GM19324 (cell line): Measurements from ENCODE around the gene TAF3.
"Not testable (repeated sequence)": the region's sequence is repeated elsewhere in the genome, so short reads cannot be mapped to it uniquely, and the experiment has no call there.

Experiments used
- ATAC-seq: cut with Tn5 transposase; IDR thresholded peaks from one replicate; pipeline ENCODE4 v1.9.1; 2021; ENCODE audit warnings: mild to moderate bottlenecking, moderate library complexity; ENCODE audit not compliant: unreplicated experiment, low FRiP score

TAF3 gene

GRCh38 chr10:7818295-7819120 lies at the start of gene TAF3:
TSS of gene TAF3 (plus strand) at chr10:7818505. CDS start at chr10:7818710, 205 bp downstream.
- peak; percentile 95 for ATAC-seq

- ATAC-seq = no peak
These were observed 44.2 kb upstream of the TAF3 start for GRCh38 chr10:7773845-7774801.

GRCh38 chr10:7776777-7777176 lies 41.5 kb upstream of the TAF3 start:
- no peak for ATAC-seq

- not testable (repeated sequence) for ATAC-seq
These were observed 36.1 kb upstream of the TAF3 start for GRCh38 chr10:7782194-7782593.

GRCh38 chr10:7786430-7786829 lies 31.9 kb upstream of the TAF3 start:
- no peak for ATAC-seq

GRCh38 chr10:7787150-7787856 lies 31.0 kb upstream of the TAF3 start:
- ATAC-seq = peak; percentile 17

GRCh38 chr10:7787857-7788638 lies 30.3 kb upstream of the TAF3 start, which contains the start of the genes ATP5F1C and KIN:
TSS of gene ATP5F1C (plus strand) at chr10:7788177. CDS start at chr10:7788208, 31 bp downstream.
TSS of gene KIN (minus strand) at chr10:7787993. CDS start at chr10:7787933, 60 bp downstream.
- peak; percentile 97 for ATAC-seq

GRCh38 chr10:7788639-7789286 lies 29.5 kb upstream of the TAF3 start:
- peak; percentile 19 for ATAC-seq

GRCh38 chr10:7789390-7789789 lies 28.9 kb upstream of the TAF3 start:
- no peak for ATAC-seq

GRCh38 chr10:7792541-7792940 lies 25.8 kb upstream of the TAF3 start:
- ATAC-seq = no peak

GRCh38 chr10:7794251-7795026 lies 23.9 kb upstream of the TAF3 start:
- no peak for ATAC-seq

- ATAC-seq = no peak
These were observed 22.7 kb upstream of the TAF3 start for GRCh38 chr10:7795605-7796004.

- ATAC-seq = no peak
These were observed 20.7 kb upstream of the TAF3 start for GRCh38 chr10:7797582-7797981.

GRCh38 chr10:7802606-7803005 lies 15.7 kb upstream of the TAF3 start:
- no peak for ATAC-seq

- no peak for ATAC-seq
These were observed 14.1 kb upstream of the TAF3 start for GRCh38 chr10:7804216-7804615.

- no peak for ATAC-seq
These were observed 13.6 kb upstream of the TAF3 start for GRCh38 chr10:7804741-7805140.

- ATAC-seq = no peak
These were observed 9.5 kb upstream of the TAF3 start for GRCh38 chr10:7808686-7809267.

GRCh38 chr10:7810443-7810842 lies 7.9 kb upstream of the TAF3 start:
- no peak for ATAC-seq
